ENCODE data around the gene EIF5AL1.
A peak's percentile ranks its signal among the peaks of the same experiment; 100 is the strongest.

The EIF5AL1 gene

GRCh38 chr10:79479283-79479909 lies 32.9 kb upstream of the EIF5AL1 start:
- POLR2A ChIA-PET, result no interaction called here
- Histone ChIP-seq H3K4me3 (ENCODE audit: low read depth, low read length) (no peak overlapping the region), H3K36me3 (ENCODE audit: control insufficient read depth in 2 of 2, insufficient read depth in 1 of 2, low read length in 2 of 2) (no peaks in the 10 kb centered on the region), H3K27ac (ENCODE audit: extremely low read depth, low read depth, low read length) (no peak overlapping the region), H3K9me3 (ENCODE audit: control insufficient read depth, insufficient read depth, low read depth, low read length) (no peaks in the 10 kb centered on the region), H3K4me1 (ENCODE audit: control insufficient read depth, insufficient read depth, low read length) (no peaks in the 10 kb centered on the region)
- no peak for TF ChIP-seq ZNF133 (tag by site-specific recombination; IDR thresholded peaks at IDR 0.05)
- no peak for TF ChIP-seq KLF16 (tag by site-specific recombination; IDR thresholded peaks at IDR 0.05)
- TF ChIP-seq ZNF140 (tag by site-specific recombination; IDR thresholded peaks at IDR 0.05), result no peak
- no peak for TF ChIP-seq ZNF37A (tag by site-specific recombination; IDR thresholded peaks at IDR 0.05)
- peak; percentile 74 for TF ChIP-seq ZNF146 (tag by site-specific recombination; IDR thresholded peaks at IDR 0.05)
- TF ChIP-seq ZSCAN4 (tag by site-specific recombination; IDR thresholded peaks at IDR 0.05), result no peak
- no peak for TF ChIP-seq ZNF488 (tag by site-specific recombination; IDR thresholded peaks at IDR 0.05)
- CTCF ChIA-PET, result interaction anchor here (0.6 to 2.7 kb wide), 6 partner anchors 9 to 78 kb away, joined by 3 to 10 read pairs (median 4); no protein-coding TSS in a partner anchor

DNA sequence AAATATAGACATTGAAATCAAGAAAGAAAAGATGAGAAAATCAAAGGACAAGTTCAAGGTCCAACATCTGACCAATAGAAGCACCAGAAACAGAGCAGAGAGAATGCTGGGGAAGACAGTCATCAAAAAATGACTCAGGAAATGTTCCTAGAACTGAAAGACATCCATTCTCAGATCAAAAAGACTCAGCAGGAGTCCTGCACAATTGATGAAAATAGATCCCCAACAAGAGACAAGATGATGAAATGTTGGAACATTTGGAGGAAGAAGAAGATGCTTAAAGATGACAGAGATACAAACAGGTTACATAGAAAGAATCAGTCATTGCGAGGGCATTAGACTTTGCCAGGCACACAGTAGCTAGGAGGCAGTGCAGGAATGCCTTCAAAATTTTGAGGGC lies 30.0 kb upstream of the EIF5AL1 start:
- ChIA-PET CTCF (interaction anchor here (1.3 to 1.6 kb wide), 2 partner anchors 14 to 108 kb away, joined by 5 to 8 read pairs; no protein-coding TSS in a partner anchor), POLR2A (no interaction called here)

GRCh38 chr10:79482741-79483140 lies 29.6 kb upstream of the EIF5AL1 start:
- TF ChIP-seq SCRT1 (tag by site-specific recombination; IDR thresholded peaks at IDR 0.05; ENCODE audit: borderline replicate concordance) (no peak), ZNF391 (tag by site-specific recombination; IDR thresholded peaks at IDR 0.05; ENCODE audit: borderline replicate concordance, low read depth) (no peak), ZSCAN16 (tag by site-specific recombination; IDR thresholded peaks at IDR 0.05) (no peak), ZNF555 (tag by site-specific recombination; conservative IDR thresholded peaks at IDR 0.05) (no peak), IKZF3 (tag by site-specific recombination; IDR thresholded peaks at IDR 0.05) (no peak), MYNN (tag by site-specific recombination; IDR thresholded peaks at IDR 0.05; ENCODE audit: borderline replicate concordance) (no peak), ZNF354C (tag by site-specific recombination; IDR thresholded peaks at IDR 0.05; ENCODE audit: borderline replicate concordance, low read depth) (no peak), ZNF211 (tag by site-specific recombination; IDR thresholded peaks at IDR 0.05; ENCODE audit: low read depth) (no peak), ZNF423 (tag by site-specific recombination; IDR thresholded peaks at IDR 0.05) (no peak), ZNF548 (tag by site-specific recombination; IDR thresholded peaks at IDR 0.05) (no peak)
- TF ChIP-seq, protein P1, sequence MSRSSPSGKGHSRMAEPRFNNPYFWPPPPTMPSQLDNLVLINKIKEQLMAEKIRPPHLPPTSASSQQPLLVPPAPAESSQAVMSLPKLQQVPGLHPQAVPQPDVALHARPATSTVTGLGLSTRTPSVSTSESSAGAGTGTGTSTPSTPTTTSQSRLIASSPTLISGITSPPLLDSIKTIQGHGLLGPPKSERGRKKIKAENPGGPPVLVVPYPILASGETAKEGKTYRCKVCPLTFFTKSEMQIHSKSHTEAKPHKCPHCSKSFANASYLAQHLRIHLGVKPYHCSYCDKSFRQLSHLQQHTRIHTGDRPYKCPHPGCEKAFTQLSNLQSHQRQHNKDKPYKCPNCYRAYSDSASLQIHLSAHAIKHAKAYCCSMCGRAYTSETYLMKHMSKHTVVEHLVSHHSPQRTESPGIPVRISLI (tag by site-specific recombination; IDR thresholded peaks at IDR 0.05), result no peak
- TF ChIP-seq, protein P2, sequence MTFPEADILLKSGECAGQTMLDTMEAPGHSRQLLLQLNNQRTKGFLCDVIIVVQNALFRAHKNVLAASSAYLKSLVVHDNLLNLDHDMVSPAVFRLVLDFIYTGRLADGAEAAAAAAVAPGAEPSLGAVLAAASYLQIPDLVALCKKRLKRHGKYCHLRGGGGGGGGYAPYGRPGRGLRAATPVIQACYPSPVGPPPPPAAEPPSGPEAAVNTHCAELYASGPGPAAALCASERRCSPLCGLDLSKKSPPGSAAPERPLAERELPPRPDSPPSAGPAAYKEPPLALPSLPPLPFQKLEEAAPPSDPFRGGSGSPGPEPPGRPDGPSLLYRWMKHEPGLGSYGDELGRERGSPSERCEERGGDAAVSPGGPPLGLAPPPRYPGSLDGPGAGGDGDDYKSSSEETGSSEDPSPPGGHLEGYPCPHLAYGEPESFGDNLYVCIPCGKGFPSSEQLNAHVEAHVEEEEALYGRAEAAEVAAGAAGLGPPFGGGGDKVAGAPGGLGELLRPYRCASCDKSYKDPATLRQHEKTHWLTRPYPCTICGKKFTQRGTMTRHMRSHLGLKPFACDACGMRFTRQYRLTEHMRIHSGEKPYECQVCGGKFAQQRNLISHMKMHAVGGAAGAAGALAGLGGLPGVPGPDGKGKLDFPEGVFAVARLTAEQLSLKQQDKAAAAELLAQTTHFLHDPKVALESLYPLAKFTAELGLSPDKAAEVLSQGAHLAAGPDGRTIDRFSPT (tag by site-specific recombination; IDR thresholded peaks at IDR 0.05), result no peak

More for the DNA sequence above, 30.0 kb upstream of the EIF5AL1 start:
- no peak for TF ChIP-seq YY1 (tag by site-specific recombination; IDR thresholded peaks at IDR 0.05)
- TF ChIP-seq ZNF626 (tag by site-specific recombination; IDR thresholded peaks at IDR 0.05), result no peak
- TF ChIP-seq ZNF558 (tag by site-specific recombination; IDR thresholded peaks at IDR 0.05), result 0 out of 2 replicates have a peak, but pooled peaks have one; percentile 43
- TF ChIP-seq PBX3 (CRISPR knock-in tag; IDR thresholded peaks at IDR 0.05), result no peak
- peak; percentile 80 for TF ChIP-seq ZNF133 (tag by site-specific recombination; IDR thresholded peaks at IDR 0.05)
- peak; percentile 57 for TF ChIP-seq ZBTB17 (tag by site-specific recombination; IDR thresholded peaks at IDR 0.05)
- Histone ChIP-seq H3K27ac (ENCODE audit: extremely low read depth, low read depth, low read length) (no peak overlapping the region), H3K9me3 (ENCODE audit: control insufficient read depth, insufficient read depth, low read depth, low read length) (no peaks in the 10 kb centered on the region), H3K36me3 (ENCODE audit: control insufficient read depth in 2 of 2, insufficient read depth in 1 of 2, low read length in 2 of 2) (no peaks in the 10 kb centered on the region), H3K4me1 (ENCODE audit: control insufficient read depth, insufficient read depth, low read length) (no peaks in the 10 kb centered on the region), H3K4me3 (ENCODE audit: low read depth, low read length) (no peak overlapping the region)

More at GRCh38 chr10:79482741-79483140, 29.6 kb upstream of the EIF5AL1 start:
- Histone ChIP-seq H3K9me3 (ENCODE audit: control insufficient read depth, insufficient read depth, low read depth, low read length) (no peaks in the 10 kb centered on the region), H3K36me3 (ENCODE audit: control insufficient read depth in 2 of 2, insufficient read depth in 1 of 2, low read length in 2 of 2) (no peaks in the 10 kb centered on the region), H3K4me1 (ENCODE audit: control insufficient read depth, insufficient read depth, low read length) (no peaks in the 10 kb centered on the region), H3K27ac (ENCODE audit: extremely low read depth, low read depth, low read length) (no peak overlapping the region), H3K4me3 (ENCODE audit: low read depth, low read length) (no peak overlapping the region)
- ChIA-PET CTCF (interaction anchor here (0.5 to 1.6 kb wide), 4 partner anchors 11 to 55 kb away, joined by 3 to 5 read pairs (median 4); no protein-coding TSS in a partner anchor), POLR2A (no interaction called here)

Data from HEK293 (cell line).